Body of pancreas (tissue), 4 donors: ENCODE measurements around the gene FUS.

Experiments used
- CTCF ChIP-seq, 7 experiments: fragments of 450-650 bp in 4 of 7; fragments of 200-600 bp in 3 of 7; sonication (generic) in 3 of 7; IDR thresholded peaks; one replicate each; pipeline ENCODE4 v1.5.1; 2016 to 2019; ENCODE audit warnings: antibody characterized with exemption in 7 of 7
- POLR2A ChIP-seq, 3 donors: fragments of 450-650 bp; IDR thresholded peaks; one replicate each; pipeline ENCODE4 v1.6.1; 2016; ENCODE audit warnings: antibody characterized with exemption in 3 of 3, mild to moderate bottlenecking in 2 of 3

GRCh38 chr16:31213877-31214707 is 34.2 kb downstream of the FUS start, which contains the start of gene TRIM72:
- TF ChIP-seq POLR2A (IDR thresholded peaks at IDR 0.05) (no peak), CTCF (IDR thresholded peaks at IDR 0.05) (no peak)
